Ascending aorta (tissue), 2 donors: Measurements from ENCODE around the gene MYO1D. TPM values are rescaled to one million over a fixed set of nuclear protein-coding genes. Genes with fewer than 3 reads are reported as not detected.
"Not testable (repeated sequence)": the region's sequence is repeated elsewhere in the genome, so short reads cannot be mapped to it uniquely, and the experiment has no call there.

Experiments
- DNase-seq, 2 donors: peaks; one replicate each; pipeline ENCODE4 v3.0.0-alpha.2; 2019; ENCODE audit warnings: low spot score in 2 of 2
- H3K27ac ChIP-seq, 2 donors: fragments of 200-600 bp; sonication (generic); one replicate each; pipeline ENCODE4 v1.5.1; 2016 to 2017; ENCODE audit warnings: mild to moderate bottlenecking in 1 of 2
- H3K27me3 ChIP-seq: fragments of 200-600 bp; sonication (generic); one replicate; pipeline ENCODE4 v1.5.1; 2017
- H3K36me3 ChIP-seq, 2 donors: fragments of 200-600 bp; sonication (generic); one replicate each; pipeline ENCODE4 v1.5.1; 2016
- H3K4me1 ChIP-seq, 2 donors: fragments of 200-600 bp; sonication (generic); one replicate each; pipeline ENCODE4 v1.5.1; 2016 to 2017; ENCODE audit warnings: mild to moderate bottlenecking in 1 of 2
- H3K4me3 ChIP-seq, 2 donors: fragments of 200-600 bp; sonication (generic); one replicate each; pipeline ENCODE4 v1.5.1; 2016 to 2017; ENCODE audit warnings: mild to moderate bottlenecking in 1 of 2
- H3K9me3 ChIP-seq, 2 donors: fragments of 200-600 bp; sonication (generic); one replicate each; pipeline ENCODE4 v1.5.1; 2016
- CTCF ChIP-seq, 3 experiments: fragments of 200-600 bp in 2 of 3; fragments of 450-650 bp in 1 of 3; sonication (generic) in 2 of 3; IDR thresholded peaks; one replicate each; pipeline ENCODE4 v1.5.1; 2016 to 2019; ENCODE audit warnings: antibody characterized with exemption in 3 of 3, mild to moderate bottlenecking in 1 of 3, moderate library complexity in 1 of 3
- intact Hi-C: fragments of 100-400 bp; cut with DNase I; formaldehyde crosslinking; loops from one replicate; pipeline ENCODE4 v1.15.1; 2023
- total RNA-seq: library from RNA; depleted of rRNA; stranded (reverse); fragments of >200 nt; gene quantifications from one replicate; pipeline ENCODE4 v1.1.0, GENCODE V29; 2016

MYO1D gene
- total RNA-seq, 1 donor from 2014 or later: 105 TPM

DNA sequence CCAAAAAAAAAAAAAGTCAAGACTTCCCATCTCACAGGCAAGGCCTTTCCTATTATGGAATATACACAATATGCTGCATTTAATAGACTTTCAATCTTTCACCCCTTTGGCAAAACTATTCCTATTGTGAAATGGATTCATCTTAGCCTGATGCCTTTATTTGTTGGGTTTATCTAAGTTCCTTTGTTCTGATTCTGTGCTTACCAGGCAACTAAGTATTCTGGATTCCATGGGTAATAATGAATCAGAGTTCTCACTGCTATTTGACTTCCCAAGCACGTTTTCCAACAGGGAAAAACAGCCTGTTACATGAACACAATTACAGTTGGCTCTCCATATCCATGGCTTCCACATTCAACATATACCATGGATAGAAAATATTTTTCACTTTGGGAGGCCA, 135.5 kb downstream of the MYO1D start:
- H3K27ac ChIP-seq: no peak overlapping the region
- no peaks in the 10 kb centered on the region for H3K9me3 ChIP-seq
- no peaks in the 10 kb centered on the region for H3K27me3 ChIP-seq
- intact Hi-C loops: no loop called here
- no peaks in the 10 kb centered on the region for H3K4me1 ChIP-seq
- H3K36me3 ChIP-seq: peaks cover 23 to 66% of the 10 kb centered on the region in 2 donors
- TF ChIP-seq CTCF (IDR thresholded peaks at IDR 0.05): no peak
- H3K4me3 ChIP-seq: no peak overlapping the region
- no peak for DNase-seq

- H3K4me3 ChIP-seq: no peak overlapping the region
- no peaks in the 10 kb centered on the region for H3K27me3 ChIP-seq
- no peaks in the 10 kb centered on the region for H3K9me3 ChIP-seq
- H3K27ac ChIP-seq: no peak overlapping the region
- no peak for TF ChIP-seq CTCF (IDR thresholded peaks at IDR 0.05)
- no peak for DNase-seq
- intact Hi-C loops: no loop called here
- no peaks in the 10 kb centered on the region for H3K4me1 ChIP-seq
- H3K36me3 ChIP-seq: peaks cover 18 to 58% of the 10 kb centered on the region in 2 donors
Measured at GRCh38 chr17:32739722-32740121, 137.2 kb downstream of the MYO1D start.

GRCh38 chr17:32739151-32739550, 137.8 kb downstream of the MYO1D start:
- H3K27me3 ChIP-seq, intact Hi-C loops, H3K27ac ChIP-seq, H3K9me3 ChIP-seq, DNase-seq, H3K4me1 ChIP-seq, H3K4me3 ChIP-seq: not testable (repeated sequence)
- H3K36me3 ChIP-seq: peaks cover 18 to 58% of the 10 kb centered on the region in 2 donors

DNA sequence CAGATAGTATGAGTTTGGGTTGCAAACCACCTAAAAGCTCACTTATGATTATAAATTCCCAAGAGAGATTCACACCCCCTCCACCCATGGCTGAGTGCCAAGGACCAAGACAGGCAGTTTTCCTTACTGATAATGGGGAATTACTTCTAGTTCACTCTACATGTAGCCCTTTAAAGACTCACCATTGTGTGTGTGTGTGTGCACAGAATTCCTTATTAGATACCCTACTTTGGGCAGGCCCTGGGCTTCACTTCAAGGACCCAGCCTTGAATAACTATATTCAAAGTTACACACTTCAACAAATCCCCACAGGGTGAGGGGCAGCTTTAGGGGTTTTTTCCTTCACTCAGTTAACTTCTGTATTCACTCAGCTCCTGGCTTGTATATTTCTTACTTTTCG, 143.5 kb downstream of the MYO1D start:
- H3K27ac ChIP-seq: no peak overlapping the region
- intact Hi-C loops: no loop called here
- H3K36me3 ChIP-seq: peaks cover 27 to 56% of the 10 kb centered on the region in 2 donors
- no peaks in the 10 kb centered on the region for H3K4me1 ChIP-seq
- no peak for TF ChIP-seq CTCF (IDR thresholded peaks at IDR 0.05)
- DNase-seq: no peak
- no peaks in the 10 kb centered on the region for H3K9me3 ChIP-seq
- H3K4me3 ChIP-seq: no peak overlapping the region
- no peaks in the 10 kb centered on the region for H3K27me3 ChIP-seq

- intact Hi-C loops: no loop called here
- H3K4me3 ChIP-seq: no peak overlapping the region
- TF ChIP-seq CTCF (IDR thresholded peaks at IDR 0.05): no peak
- H3K9me3 ChIP-seq: no peaks in the 10 kb centered on the region
- H3K36me3 ChIP-seq: peaks cover 27 to 51% of the 10 kb centered on the region in 2 donors
- no peaks in the 10 kb centered on the region for H3K27me3 ChIP-seq
- H3K27ac ChIP-seq: no peak overlapping the region
- no peak for DNase-seq
- H3K4me1 ChIP-seq: no peaks in the 10 kb centered on the region
Measured at GRCh38 chr17:32732900-32733299, 144.0 kb downstream of the MYO1D start.

GRCh38 chr17:32732296-32732642, 144.7 kb downstream of the MYO1D start:
- H3K4me3 ChIP-seq: no peak overlapping the region
- H3K27me3 ChIP-seq: no peaks in the 10 kb centered on the region
- H3K4me1 ChIP-seq: no peaks in the 10 kb centered on the region
- no peak overlapping the region for H3K27ac ChIP-seq
- no peak for DNase-seq
- intact Hi-C loops: no loop called here
- TF ChIP-seq CTCF (IDR thresholded peaks at IDR 0.05): no peak
- peaks cover 27 to 46% of the 10 kb centered on the region in 2 donors for H3K36me3 ChIP-seq
- no peaks in the 10 kb centered on the region for H3K9me3 ChIP-seq
